ENCODE data around the gene MSH2.

DNA sequence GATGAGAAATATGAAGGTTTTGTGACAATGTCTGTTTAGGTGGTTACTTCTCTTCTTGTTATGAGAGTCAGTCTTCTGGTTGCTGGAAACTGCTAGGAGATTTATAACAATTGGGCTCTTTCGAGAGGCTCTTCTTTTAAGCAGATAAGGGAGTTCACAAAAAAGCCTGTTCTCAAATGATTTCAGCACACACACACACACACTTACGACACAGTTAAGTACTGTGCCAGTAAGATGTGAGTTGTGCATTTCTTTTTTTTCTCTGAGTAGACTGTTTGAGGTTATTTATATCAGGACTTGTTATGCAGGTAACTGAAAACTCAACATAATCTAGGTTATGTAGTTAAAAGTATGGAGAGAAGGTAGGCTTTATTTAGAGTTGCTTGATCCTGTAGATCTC is 49.8 kb downstream of the MSH2 start:
- TF ChIP-seq, protein P1, sequence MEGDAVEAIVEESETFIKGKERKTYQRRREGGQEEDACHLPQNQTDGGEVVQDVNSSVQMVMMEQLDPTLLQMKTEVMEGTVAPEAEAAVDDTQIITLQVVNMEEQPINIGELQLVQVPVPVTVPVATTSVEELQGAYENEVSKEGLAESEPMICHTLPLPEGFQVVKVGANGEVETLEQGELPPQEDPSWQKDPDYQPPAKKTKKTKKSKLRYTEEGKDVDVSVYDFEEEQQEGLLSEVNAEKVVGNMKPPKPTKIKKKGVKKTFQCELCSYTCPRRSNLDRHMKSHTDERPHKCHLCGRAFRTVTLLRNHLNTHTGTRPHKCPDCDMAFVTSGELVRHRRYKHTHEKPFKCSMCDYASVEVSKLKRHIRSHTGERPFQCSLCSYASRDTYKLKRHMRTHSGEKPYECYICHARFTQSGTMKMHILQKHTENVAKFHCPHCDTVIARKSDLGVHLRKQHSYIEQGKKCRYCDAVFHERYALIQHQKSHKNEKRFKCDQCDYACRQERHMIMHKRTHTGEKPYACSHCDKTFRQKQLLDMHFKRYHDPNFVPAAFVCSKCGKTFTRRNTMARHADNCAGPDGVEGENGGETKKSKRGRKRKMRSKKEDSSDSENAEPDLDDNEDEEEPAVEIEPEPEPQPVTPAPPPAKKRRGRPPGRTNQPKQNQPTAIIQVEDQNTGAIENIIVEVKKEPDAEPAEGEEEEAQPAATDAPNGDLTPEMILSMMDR (conservative IDR thresholded peaks at IDR 0.05 in 1 of 2, IDR thresholded peaks at IDR 0.05 in 1 of 2; ENCODE audit: extremely low read depth in 1 of 2, insufficient read depth in 1 of 2, low read depth in 1 of 2, low read length in 2 of 2): no peak
- no peak for TF ChIP-seq EZH2 (IDR thresholded peaks at IDR 0.05; ENCODE audit: borderline replicate concordance, low read length)

Data from mammary epithelial cell (primary cell).